Measurements from ENCODE around the gene FMNL2. TPM values are rescaled to one million over a fixed set of nuclear protein-coding genes. Genes with fewer than 3 reads are reported as not detected.
"Not testable (repeated sequence)": the region's sequence is repeated elsewhere in the genome, so short reads cannot be mapped to it uniquely, and the experiment has no call there.

The FMNL2 gene
- polyA plus RNA-seq, 12 donors, result 18.6 to 49.7 (median 26.7) TPM; not detected in 1

- no peak for DNase-seq
Measured at GRCh38 chr2:152372438-152372984, 37.5 kb downstream of the FMNL2 start.

- no peak for DNase-seq
Measured at GRCh38 chr2:152375174-152375573, 40.2 kb downstream of the FMNL2 start.

- no peak for DNase-seq
Measured at GRCh38 chr2:152376385-152376784, 41.4 kb downstream of the FMNL2 start.

- no peak for DNase-seq
Measured at GRCh38 chr2:152376968-152377367, 42.0 kb downstream of the FMNL2 start.

GRCh38 chr2:152379089-152379488, 44.1 kb downstream of the FMNL2 start:
- no peak for DNase-seq

- no peak for DNase-seq
Measured at GRCh38 chr2:152380261-152381055, 45.5 kb downstream of the FMNL2 start.

- DNase-seq, result no peak
Measured at GRCh38 chr2:152383702-152384101, 48.7 kb downstream of the FMNL2 start.

GRCh38 chr2:152384992-152385391, 50.0 kb downstream of the FMNL2 start:
- DNase-seq, result no peak

GRCh38 chr2:152385650-152386049, 50.7 kb downstream of the FMNL2 start:
- DNase-seq, result no peak

- DNase-seq, result no peak
Measured at GRCh38 chr2:152386266-152386665, 51.3 kb downstream of the FMNL2 start.

GRCh38 chr2:152387041-152387440, 52.1 kb downstream of the FMNL2 start:
- no peak for DNase-seq

GRCh38 chr2:152388269-152388668, 53.3 kb downstream of the FMNL2 start:
- DNase-seq, result not testable (repeated sequence)

- DNase-seq, result no peak
Measured at GRCh38 chr2:152389483-152389882, 54.5 kb downstream of the FMNL2 start.

GRCh38 chr2:152390837-152391236, 55.9 kb downstream of the FMNL2 start:
- no peak for DNase-seq

- no peak for DNase-seq
Measured at GRCh38 chr2:152391318-152391717, 56.3 kb downstream of the FMNL2 start.

- DNase-seq, result no peak
Measured at GRCh38 chr2:152393377-152393776, 58.4 kb downstream of the FMNL2 start.

GRCh38 chr2:152394326-152394725, 59.4 kb downstream of the FMNL2 start:
- no peak for DNase-seq

GRCh38 chr2:152395103-152395502, 60.1 kb downstream of the FMNL2 start:
- no peak for DNase-seq

GRCh38 chr2:152395572-152395971, 60.6 kb downstream of the FMNL2 start:
- no peak for DNase-seq

- peak; percentile 81 for DNase-seq
Measured at GRCh38 chr2:152396051-152396511, 61.1 kb downstream of the FMNL2 start.

GRCh38 chr2:152396763-152397162, 61.8 kb downstream of the FMNL2 start:
- DNase-seq, result peak; percentile 61

GRCh38 chr2:152399003-152399402, 64.0 kb downstream of the FMNL2 start:
- DNase-seq, result no peak

- DNase-seq, result no peak
Measured at GRCh38 chr2:152400607-152401214, 65.7 kb downstream of the FMNL2 start.
